Neuronal stem cell (in vitro differentiated cells): ENCODE results near the gene TRPC6.

ENCODE experiments used
- DNase-seq: peaks from one replicate; pipeline ENCODE4 v3.0.0-alpha.2; 2013; ENCODE audit warnings: low spot score
- H2AFZ ChIP-seq: one replicate; pipeline ENCODE4 v1.6.1; 2013; ENCODE audit warnings: mild to moderate bottlenecking, low read length, inconsistent platforms
- H2AK5ac ChIP-seq: 2 replicates; pipeline ENCODE4 v1.6.1; 2013; ENCODE audit warnings: low read depth, mild to moderate bottlenecking, inconsistent platforms, low read length, moderate library complexity, mixed read lengths
- H2BK120ac ChIP-seq: 2 replicates; pipeline ENCODE4 v1.6.1; 2013; ENCODE audit warnings: low read depth, mild to moderate bottlenecking, inconsistent platforms, low read length, moderate library complexity, mixed read lengths
- H2BK12ac ChIP-seq: one replicate; pipeline ENCODE4 v1.6.1; 2013; ENCODE audit warnings: low read length, inconsistent platforms
- H2BK15ac ChIP-seq: 2 replicates; pipeline ENCODE4 v1.6.1; 2013; ENCODE audit warnings: mild to moderate bottlenecking, low read length, inconsistent platforms, mixed read lengths
- H2BK5ac ChIP-seq: one replicate; pipeline ENCODE4 v1.6.1; 2013; ENCODE audit warnings: inconsistent platforms, mild to moderate bottlenecking, low read length, moderate library complexity
- H3K14ac ChIP-seq: one replicate; pipeline ENCODE4 v1.6.1; 2013; ENCODE audit warnings: low read length, inconsistent platforms
- H3K18ac ChIP-seq: 2 replicates; pipeline ENCODE4 v1.6.1; 2013; ENCODE audit warnings: low read length, inconsistent platforms
- H3K23ac ChIP-seq: 2 replicates; pipeline ENCODE4 v1.6.1; 2013; ENCODE audit warnings: low read depth, mild to moderate bottlenecking, mixed read lengths, low read length, inconsistent platforms; ENCODE audit not compliant: poor library complexity
- H3K27ac ChIP-seq: replicated peaks from 3 replicates; pipeline ENCODE4 v1.5.1; 2013; ENCODE audit warnings: low read length, inconsistent platforms
- H3K27me3 ChIP-seq, 3 experiments: 2 replicates each; pipeline ENCODE4 v1.6.1; 2013; ENCODE audit warnings: low read length in 3 of 3, mild to moderate bottlenecking in 2 of 3, inconsistent platforms in 1 of 3, low read depth in 1 of 3, mixed read lengths in 1 of 3, moderate library complexity in 1 of 3; ENCODE audit not compliant: control insufficient read depth in 3 of 3, insufficient read depth in 3 of 3
- H3K36me3 ChIP-seq, 2 donors: replicated peaks in 1 of 2; 2 replicates each; pipeline ENCODE4 v1.6.1; 2013; ENCODE audit warnings: low read length in 2 of 2; ENCODE audit not compliant: control insufficient read depth in 2 of 2, insufficient read depth in 2 of 2
- H3K4ac ChIP-seq: 2 replicates; pipeline ENCODE4 v1.6.1; 2013; ENCODE audit warnings: inconsistent platforms, mild to moderate bottlenecking, low read length, moderate library complexity
- H3K4me1 ChIP-seq, 2 donors: 1 replicate in 1 of 2; 2 replicates in 1 of 2; pipeline ENCODE4 v1.6.1; 2013; ENCODE audit warnings: low read length in 2 of 2, low read depth in 1 of 2; ENCODE audit not compliant: control insufficient read depth in 2 of 2, insufficient read depth in 1 of 2
- H3K4me2 ChIP-seq: one replicate; pipeline ENCODE4 v1.6.1; 2013; ENCODE audit warnings: mild to moderate bottlenecking, low read length, inconsistent platforms; ENCODE audit not compliant: insufficient read depth, poor library complexity, severe bottlenecking
- H3K4me3 ChIP-seq, 2 donors: 2 replicates each; pipeline ENCODE4 v1.5.1; 2013; ENCODE audit warnings: low read length in 2 of 2, mild to moderate bottlenecking in 2 of 2, inconsistent platforms in 1 of 2, moderate library complexity in 1 of 2
- H3K79me1 ChIP-seq: one replicate; pipeline ENCODE4 v1.6.1; 2013; ENCODE audit warnings: low read depth, mild to moderate bottlenecking, inconsistent platforms, low read length, moderate library complexity
- H3K9ac ChIP-seq: one replicate; pipeline ENCODE4 v1.6.1; 2013; ENCODE audit warnings: mild to moderate bottlenecking, low read depth, low read length, inconsistent platforms; ENCODE audit not compliant: poor library complexity
- H3K9me3 ChIP-seq, 2 donors: replicated peaks in 1 of 2; 2 replicates each; pipeline versions ENCODE3 to v1.6.1; 2013; ENCODE audit warnings: low read length in 2 of 2, mild to moderate bottlenecking in 2 of 2, inconsistent platforms in 1 of 2, low read depth in 1 of 2, mixed read lengths in 1 of 2, moderate library complexity in 1 of 2; ENCODE audit not compliant: control insufficient read depth in 2 of 2, insufficient read depth in 1 of 2
- H4K8ac ChIP-seq: one replicate; pipeline ENCODE4 v1.6.1; 2013; ENCODE audit warnings: low read depth, mild to moderate bottlenecking, inconsistent platforms, low read length, moderate library complexity
- H4K91ac ChIP-seq: one replicate; pipeline ENCODE4 v1.6.1; 2013; ENCODE audit warnings: low read length, low read depth, mild to moderate bottlenecking, inconsistent platforms; ENCODE audit not compliant: poor library complexity
- WGBS, 2 donors: extraction: QIAGEN DNeasy Blood & Tissue Kit; methylation state at CpG; one replicate each; pipeline ENCODE4 v1.1.7; 2013; ENCODE audit warnings: missing lambda C conversion rate in 2 of 2, mixed read lengths in 1 of 2; ENCODE audit not compliant: insufficient read length in 2 of 2, insufficient replicate concordance in 1 of 2; ENCODE audit errors: extremely low coverage in 2 of 2; 5-methylcytosine and 5-hydroxymethylcytosine counted together

The TRPC6 gene

GRCh38 chr11:101434026-101434643, 149.7 kb downstream of the TRPC6 start:
- H3K9ac ChIP-seq, result no peak overlapping the region
- no peak for DNase-seq
- no peaks in the 10 kb centered on the region for H3K9me3 ChIP-seq
- H3K4me1 ChIP-seq, result peaks cover 0 to 3% of the 10 kb centered on the region in 2 donors
- H2BK5ac ChIP-seq, result no peak overlapping the region
- no peak overlapping the region for H2AK5ac ChIP-seq
- no peak overlapping the region for H3K14ac ChIP-seq
- no peak overlapping the region for H2BK15ac ChIP-seq
- no peak overlapping the region for H3K18ac ChIP-seq
- H3K27me3 ChIP-seq, result peaks cover 0 to 2% (median 0%) of the 10 kb centered on the region in 3 experiments
- H3K36me3 ChIP-seq, result no peaks in the 10 kb centered on the region
- H3K4ac ChIP-seq, result no peak overlapping the region
- no peak overlapping the region for H2BK120ac ChIP-seq
- no peak overlapping the region for H3K4me3 ChIP-seq
- H3K4me2 ChIP-seq, result no peak overlapping the region
- no peak overlapping the region for H4K8ac ChIP-seq
- no peak overlapping the region for H4K91ac ChIP-seq
- H2AFZ ChIP-seq, result no peak overlapping the region
- WGBS, 2 donors, result no CpG with 5 or more reads among the region's 3 CpGs
- H3K23ac ChIP-seq, result no peak overlapping the region
- no peaks in the 10 kb centered on the region for H3K79me1 ChIP-seq
- no peak overlapping the region for H2BK12ac ChIP-seq
- no peak overlapping the region for H3K27ac ChIP-seq

DNA sequence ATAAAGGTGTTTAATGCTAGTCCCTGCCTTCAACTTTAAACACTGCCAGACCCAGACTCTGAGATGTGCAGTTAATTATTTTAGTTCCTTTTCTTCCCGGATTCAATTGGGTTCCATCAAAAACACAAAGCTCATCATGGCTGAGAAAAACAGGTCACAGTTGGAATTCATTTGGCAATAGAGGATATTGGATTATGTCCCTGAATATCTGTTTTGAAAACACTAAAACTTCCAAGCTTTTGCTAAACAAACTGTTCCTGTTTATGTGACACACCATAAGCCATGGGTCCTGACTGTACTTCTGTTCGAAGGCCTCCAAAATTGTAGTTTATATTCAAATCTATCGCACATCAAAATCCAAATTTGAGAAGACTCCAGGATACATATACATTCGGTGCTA, 150.7 kb downstream of the TRPC6 start:
- Histone ChIP-seq H3K36me3 (no peaks in the 10 kb centered on the region), H4K8ac (no peak overlapping the region), H3K4me2 (no peak overlapping the region), H2AFZ (no peak overlapping the region), H3K4ac (no peak overlapping the region), H4K91ac (no peak overlapping the region), H2BK120ac (no peak overlapping the region), H2BK15ac (no peak overlapping the region), H3K18ac (no peak overlapping the region), H3K23ac (no peak overlapping the region), H3K4me1 (peaks cover 0 to 3% of the 10 kb centered on the region in 2 donors), H3K27me3 (peaks cover 0 to 2% (median 0%) of the 10 kb centered on the region in 3 experiments), H2BK12ac (no peak overlapping the region), H3K27ac (no peak overlapping the region), H2BK5ac (no peak overlapping the region), H2AK5ac (no peak overlapping the region), H3K79me1 (no peaks in the 10 kb centered on the region), H3K14ac (no peak overlapping the region), H3K9me3 (no peaks in the 10 kb centered on the region), H3K9ac (no peak overlapping the region), H3K4me3 (no peak overlapping the region)
- DNase-seq, result no peak
- WGBS, 2 donors, result no CpG with 5 or more reads among the region's 4 CpGs

- Histone ChIP-seq H3K27ac (no peak overlapping the region), H4K91ac (no peak overlapping the region), H3K4me1 (no peaks in the 10 kb centered on the region), H2AFZ (no peak overlapping the region), H3K23ac (no peak overlapping the region), H3K4ac (no peak overlapping the region), H3K79me1 (no peaks in the 10 kb centered on the region), H3K18ac (no peak overlapping the region), H3K4me3 (no peak overlapping the region), H2BK15ac (no peak overlapping the region), H2BK12ac (no peak overlapping the region), H3K4me2 (no peak overlapping the region), H4K8ac (no peak overlapping the region), H3K9ac (no peak overlapping the region), H2AK5ac (no peak overlapping the region), H3K14ac (no peak overlapping the region), H3K36me3 (no peaks in the 10 kb centered on the region), H3K9me3 (no peaks in the 10 kb centered on the region), H2BK120ac (no peak overlapping the region), H2BK5ac (no peak overlapping the region), H3K27me3 (no peaks in the 10 kb centered on the region)
- WGBS, 2 donors, result no CpG with 5 or more reads among the region's 2 CpGs
- DNase-seq, result no peak
These were observed 153.9 kb downstream of the TRPC6 start for GRCh38 chr11:101429703-101430540.

- Histone ChIP-seq H3K4me3 (no peak overlapping the region), H3K27me3 (no peaks in the 10 kb centered on the region), H3K9ac (no peak overlapping the region), H2BK5ac (no peak overlapping the region), H3K23ac (no peak overlapping the region), H3K27ac (no peak overlapping the region), H3K18ac (no peak overlapping the region), H2AFZ (no peak overlapping the region), H3K79me1 (no peaks in the 10 kb centered on the region), H4K8ac (no peak overlapping the region), H2BK120ac (no peak overlapping the region), H3K9me3 (no peaks in the 10 kb centered on the region), H2BK12ac (no peak overlapping the region), H3K4me2 (no peak overlapping the region), H3K36me3 (no peaks in the 10 kb centered on the region), H3K14ac (no peak overlapping the region), H2AK5ac (no peak overlapping the region), H2BK15ac (no peak overlapping the region), H3K4me1 (no peaks in the 10 kb centered on the region), H3K4ac (no peak overlapping the region), H4K91ac (no peak overlapping the region)
- WGBS, 2 donors, result no CpG with 5 or more reads among the region's 1 CpG
- DNase-seq, result no peak
These were observed 154.9 kb downstream of the TRPC6 start for GRCh38 chr11:101428918-101429317.
